ENCODE data around the gene LAMA1.
"Not testable (repeated sequence)": the region's sequence is repeated elsewhere in the genome, so short reads cannot be mapped to it uniquely, and the experiment has no call there.

LAMA1 gene

GRCh38 chr18:6947338-6948030 lies 170.1 kb downstream of the LAMA1 start:
- no peak for DNase-seq

- DNase-seq, result peak; percentile 7
Observed at GRCh38 chr18:6943143-6943542, 174.5 kb downstream of the LAMA1 start.

- DNase-seq, result no peak
Observed at GRCh38 chr18:6942742-6943141, 174.9 kb downstream of the LAMA1 start.

- no peak for DNase-seq
Observed at GRCh38 chr18:6941996-6942395, 175.6 kb downstream of the LAMA1 start.

DNA sequence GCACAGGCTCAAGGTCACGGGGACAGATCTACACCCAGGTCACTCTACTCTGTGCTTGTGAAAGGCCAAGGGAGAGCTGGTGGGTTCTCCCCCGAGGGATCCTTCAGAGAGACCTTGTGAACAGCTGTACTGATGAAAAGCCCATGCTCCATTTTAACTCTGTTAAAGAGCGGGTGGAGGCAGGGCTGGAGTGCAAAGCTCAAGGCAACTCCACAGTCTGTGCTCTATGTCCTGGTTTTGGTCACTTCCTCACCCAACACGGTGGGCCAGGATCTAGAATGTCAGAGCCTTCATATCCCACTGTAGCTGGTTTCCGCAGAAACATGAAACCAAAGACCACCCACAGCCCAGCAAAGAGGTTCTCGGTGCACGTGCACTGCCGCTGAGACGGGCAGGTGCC lies 177.1 kb downstream of the LAMA1 start:
- DNase-seq, result no peak

DNA sequence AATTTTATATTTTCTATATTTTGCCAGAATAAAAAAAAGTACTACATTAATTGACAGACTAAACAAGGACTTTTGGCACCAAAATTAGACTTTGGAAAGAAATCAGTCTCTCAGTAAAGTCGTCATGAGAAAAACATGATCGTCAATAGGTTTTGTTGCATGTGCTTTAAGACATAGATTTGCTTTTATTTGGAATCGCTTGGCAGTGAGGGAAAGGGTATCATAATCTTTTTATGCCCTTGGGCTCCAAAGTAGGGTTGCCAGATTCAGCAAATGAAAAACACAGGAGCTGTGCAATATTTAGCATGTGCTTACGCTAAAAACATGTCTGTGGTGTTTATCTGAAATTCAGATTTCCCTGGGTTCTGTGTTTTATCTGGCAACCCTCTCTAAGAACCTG lies 177.6 kb downstream of the LAMA1 start:
- DNase-seq, result no peak

- DNase-seq, result not testable (repeated sequence)
Observed at GRCh38 chr18:6938403-6938802, 179.2 kb downstream of the LAMA1 start.

DNA sequence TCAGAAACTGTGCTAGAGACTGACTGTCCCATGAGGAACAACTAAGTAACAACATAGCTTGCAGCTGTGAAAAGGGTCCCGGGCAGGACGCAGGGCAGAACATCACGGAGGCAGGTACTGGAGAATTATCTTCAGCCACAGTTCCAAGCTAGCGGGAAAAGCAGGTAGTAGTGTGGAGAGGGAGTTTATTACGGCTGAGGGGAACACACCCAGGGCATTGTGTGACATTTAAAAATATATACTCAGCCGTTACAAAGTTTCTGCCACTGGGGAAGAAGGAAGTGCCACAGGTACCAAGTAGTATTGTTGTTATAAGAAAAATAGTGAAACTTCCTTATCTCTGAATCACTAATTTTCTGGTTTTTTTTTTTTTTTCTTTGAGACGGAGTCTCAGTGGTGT lies 179.6 kb downstream of the LAMA1 start:
- no peak for DNase-seq

DNA sequence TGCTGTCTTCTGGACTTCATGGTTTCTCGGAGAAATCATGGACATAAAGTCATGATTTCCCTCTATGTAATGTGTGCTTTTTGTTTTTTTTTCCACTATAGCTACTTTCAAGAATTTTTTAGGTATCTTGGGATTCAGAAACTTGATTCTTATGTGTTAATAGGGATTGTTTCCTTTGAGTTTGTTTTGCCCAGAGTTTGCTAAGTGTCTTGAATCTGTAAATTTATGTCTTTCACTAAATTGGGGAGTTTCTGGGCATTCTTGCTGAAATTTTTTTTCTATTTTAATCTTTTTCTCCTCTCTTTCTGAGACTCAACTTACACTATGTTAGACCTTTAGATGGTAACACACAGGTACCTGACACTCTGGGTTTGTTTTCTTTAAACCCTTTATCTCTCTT lies 182.7 kb downstream of the LAMA1 start:
- DNase-seq, result no peak

DNA sequence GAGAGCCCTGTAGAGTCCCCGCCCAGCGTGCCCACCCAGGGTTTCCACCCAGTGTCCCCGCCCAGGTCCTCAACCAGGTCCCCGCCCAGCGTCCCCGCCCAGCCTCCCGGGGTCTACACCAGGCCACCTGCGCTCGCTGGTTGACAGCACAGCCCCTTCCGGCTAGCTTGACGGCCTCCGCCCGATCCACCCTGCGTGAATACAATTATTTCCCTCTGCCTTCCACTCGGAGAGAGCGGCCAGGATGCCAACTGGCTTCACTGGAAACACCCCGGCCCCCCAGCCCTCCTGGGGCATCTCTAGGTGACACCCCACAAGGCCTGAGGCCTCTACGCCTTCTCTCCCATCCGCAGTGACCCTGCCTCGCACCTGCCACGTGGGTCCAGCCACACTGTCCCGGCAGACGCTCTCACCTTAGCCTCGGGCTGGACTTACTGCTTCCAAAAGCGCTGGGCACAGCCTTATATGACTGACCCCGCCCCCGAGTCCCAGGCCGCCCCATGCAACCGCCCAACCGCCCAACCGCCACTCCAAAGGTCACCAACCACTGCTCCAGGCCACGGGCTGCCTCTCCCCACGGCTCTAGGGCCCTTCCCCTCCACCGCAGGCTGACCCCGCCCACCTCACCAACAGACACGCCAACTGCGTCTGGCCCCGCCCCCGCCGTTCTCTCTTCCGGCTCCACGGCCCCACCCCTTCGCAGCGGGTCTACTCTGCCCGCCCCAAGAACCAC lies 188.1 kb downstream of the LAMA1 start:
- DNase-seq, result no peak

- DNase-seq, result no peak
Observed at GRCh38 chr18:6928359-6928758, 189.2 kb downstream of the LAMA1 start.

DNA sequence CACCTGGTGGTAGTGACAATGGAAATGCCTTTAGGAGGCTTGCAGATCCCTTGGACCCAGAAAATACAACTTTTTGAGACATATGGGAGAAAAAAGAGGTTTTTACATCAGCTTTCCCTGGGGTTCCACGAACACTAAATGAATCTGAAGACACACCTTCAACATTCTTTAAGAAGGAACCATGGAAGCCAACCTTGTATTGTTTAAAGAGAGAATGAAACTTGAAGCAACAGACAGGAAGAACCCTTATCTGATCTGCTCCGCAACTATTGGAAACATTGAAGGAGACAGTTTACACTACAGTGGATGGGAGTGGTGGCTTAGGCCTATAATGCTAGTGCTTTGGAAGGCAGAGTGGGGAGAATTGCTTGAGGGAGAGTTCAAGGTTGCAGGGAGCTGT lies 190.4 kb downstream of the LAMA1 start:
- DNase-seq, result no peak

DNA sequence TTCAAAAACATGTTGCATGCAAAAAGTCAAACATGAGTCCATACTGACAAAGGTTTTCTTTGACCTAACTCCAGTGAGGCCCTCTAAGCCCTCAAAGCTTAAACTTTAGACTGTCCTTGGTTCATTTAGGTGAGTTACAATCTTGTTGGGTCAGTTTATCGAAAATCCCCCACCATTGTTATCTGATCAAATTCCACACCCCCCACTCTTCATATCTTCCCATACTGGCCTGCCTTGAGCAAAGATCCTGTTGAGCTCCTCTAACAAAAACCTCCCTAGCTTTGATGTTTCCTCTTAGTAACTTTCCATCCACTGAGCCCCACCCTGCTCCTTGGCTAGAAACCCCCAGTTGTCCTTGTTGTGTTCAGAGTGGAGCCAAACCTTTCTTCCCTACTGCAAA lies 194.4 kb downstream of the LAMA1 start:
- DNase-seq, result no peak

DNA sequence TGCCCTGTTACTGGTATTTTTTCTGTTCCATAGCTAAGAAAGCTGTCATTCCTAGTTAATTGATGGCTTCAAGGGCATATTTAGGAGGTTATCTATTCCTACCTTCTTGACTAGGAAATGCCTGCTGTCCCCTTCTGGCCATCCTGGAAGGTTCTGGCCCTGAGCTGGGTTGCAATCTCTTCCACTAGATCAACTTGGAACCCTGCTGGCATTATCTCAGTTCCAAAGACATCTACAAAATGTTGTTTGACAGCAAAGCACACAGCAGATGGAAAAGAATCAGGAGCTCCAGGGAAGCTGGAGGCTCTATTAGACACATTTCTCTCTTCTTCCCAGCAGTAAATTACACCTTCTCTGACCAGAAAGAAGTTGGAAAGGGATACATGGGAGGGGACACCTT lies 196.0 kb downstream of the LAMA1 start:
- DNase-seq, result no peak

DNA sequence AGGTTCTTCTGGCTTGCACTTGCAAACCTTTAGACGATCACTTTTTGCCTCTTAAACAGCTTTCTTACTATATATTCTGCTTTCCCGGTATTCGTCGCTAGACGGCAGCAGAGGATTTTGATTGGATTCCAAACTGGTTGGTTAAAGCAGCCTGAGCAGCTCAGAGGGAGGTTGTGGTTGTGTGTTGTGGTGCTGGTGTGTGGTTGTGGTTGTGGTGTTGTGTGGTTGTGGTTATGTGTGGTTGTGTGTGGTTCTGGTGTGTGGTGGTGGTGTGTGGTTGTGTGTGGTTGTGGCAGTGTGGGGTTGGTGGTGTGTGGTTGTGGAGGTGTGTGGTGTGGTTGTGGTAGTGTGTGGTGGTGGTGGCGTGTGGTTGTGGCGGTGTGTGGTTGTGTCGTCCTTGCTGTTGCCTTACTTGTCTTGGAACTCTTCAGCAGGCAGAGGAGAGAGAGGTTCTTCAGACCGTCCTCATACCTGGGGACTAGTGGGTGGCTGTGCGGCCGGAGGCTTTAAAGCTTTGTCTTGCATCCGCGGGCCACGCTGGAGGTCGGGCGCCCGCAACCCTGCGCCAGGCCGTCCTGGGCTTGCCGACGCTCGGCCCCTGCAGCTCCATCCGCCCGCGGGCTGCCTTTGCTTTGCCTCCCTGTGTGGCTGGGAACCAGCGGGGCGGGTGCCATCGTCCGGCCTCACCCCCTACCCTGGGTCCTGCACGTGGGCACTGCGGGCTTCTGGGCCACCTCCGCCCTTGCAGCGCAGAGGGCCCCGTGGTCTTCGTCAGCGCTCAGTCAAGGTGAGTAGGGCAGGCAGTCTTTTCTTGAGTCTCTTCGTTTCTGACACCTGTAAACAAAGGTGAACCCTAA lies 197.3 kb downstream of the LAMA1 start:
- peak; percentile 32 for DNase-seq

- no peak for DNase-seq
Observed at GRCh38 chr18:6917072-6917471, 200.5 kb downstream of the LAMA1 start.

- no peak for DNase-seq
Observed at GRCh38 chr18:6901286-6901926, 216.2 kb downstream of the LAMA1 start.

- no peak for DNase-seq
Observed at GRCh38 chr18:6891788-6892187, 225.8 kb downstream of the LAMA1 start.

Measured in NCI-H748 treated with DMSO at 0.1 percent for 48 hours (cell line).